ENCODE results near the gene ACOT11.

Gene ACOT11

GRCh38 chr1:54537611-54538010 lies 10.4 kb upstream of the ACOT11 start:
- DNase-seq (ENCODE audit: low read depth) = no peak

GRCh38 chr1:54538538-54538937 lies 9.5 kb upstream of the ACOT11 start:
- no peak for DNase-seq (ENCODE audit: low read depth)

- DNase-seq (ENCODE audit: low read depth) = no peak
These were observed 7.3 kb upstream of the ACOT11 start for GRCh38 chr1:54540582-54541295.

- peak; percentile 77 for DNase-seq (ENCODE audit: low read depth)
These were observed 5.7 kb upstream of the ACOT11 start for GRCh38 chr1:54542120-54542961.

- peak; percentile 57 for DNase-seq (ENCODE audit: low read depth)
These were observed 5.0 kb upstream of the ACOT11 start for GRCh38 chr1:54542962-54543539.

GRCh38 chr1:54543729-54544496 lies 4.1 kb upstream of the ACOT11 start:
- peak; percentile 72 for DNase-seq (ENCODE audit: low read depth)

GRCh38 chr1:54545916-54546635 lies 2.0 kb upstream of the ACOT11 start:
- no peak for DNase-seq (ENCODE audit: low read depth)

- DNase-seq (ENCODE audit: low read depth) = peak; percentile 75
These were observed 1.2 kb upstream of the ACOT11 start for GRCh38 chr1:54546651-54547401.

GRCh38 chr1:54548389-54549044 lies 489 bp downstream of the ACOT11 start:
- DNase-seq (ENCODE audit: low read depth) = no peak

GRCh38 chr1:54549181-54549924 lies 1.3 kb downstream of the ACOT11 start:
- DNase-seq (ENCODE audit: low read depth) = no peak

- no peak for DNase-seq (ENCODE audit: low read depth)
These were observed 3.9 kb downstream of the ACOT11 start for GRCh38 chr1:54551891-54552290.

GRCh38 chr1:54553602-54554313 lies 5.7 kb downstream of the ACOT11 start:
- no peak for DNase-seq (ENCODE audit: low read depth)

GRCh38 chr1:54556110-54556509 lies 8.1 kb downstream of the ACOT11 start:
- no peak for DNase-seq (ENCODE audit: low read depth)

GRCh38 chr1:54557671-54558355 lies 9.8 kb downstream of the ACOT11 start:
- DNase-seq (ENCODE audit: low read depth) = peak; percentile 67

GRCh38 chr1:54558434-54559030 lies 10.5 kb downstream of the ACOT11 start:
- DNase-seq (ENCODE audit: low read depth) = no peak

GRCh38 chr1:54559111-54559548 lies 11.1 kb downstream of the ACOT11 start:
- DNase-seq (ENCODE audit: low read depth) = no peak

- no peak for DNase-seq (ENCODE audit: low read depth)
These were observed 11.8 kb downstream of the ACOT11 start for GRCh38 chr1:54559771-54560231.
